Liver (tissue), 9 donors: ENCODE data around the gene IFIT5. TPM values are rescaled to one million over a fixed set of nuclear protein-coding genes. Genes with fewer than 3 reads are reported as not detected.

ENCODE experiments used
- DNase-seq: peaks from one replicate; pipeline ENCODE4 v3.0.0-alpha.2; 2017; ENCODE audit warnings: low spot score
- H3K27ac ChIP-seq, 2 donors: one replicate each; pipeline ENCODE4 v1.7.0; 2013; ENCODE audit warnings: inconsistent platforms in 2 of 2, low read length in 2 of 2, control low read depth in 1 of 2, low read depth in 1 of 2, mild to moderate bottlenecking in 1 of 2
- H3K27me3 ChIP-seq, 4 donors: one replicate each; pipeline versions ENCODE4 v1.6.1 to v1.7.0; 2013; ENCODE audit warnings: low read length in 3 of 4, inconsistent platforms in 1 of 4, mild to moderate bottlenecking in 1 of 4, moderate library complexity in 1 of 4; ENCODE audit not compliant: control insufficient read depth in 4 of 4, insufficient read depth in 4 of 4
- H3K36me3 ChIP-seq, 4 donors: one replicate each; pipeline versions ENCODE4 v1.6.1 to v1.7.0; 2013; ENCODE audit warnings: low read length in 3 of 4, mild to moderate bottlenecking in 3 of 4, low read depth in 1 of 4, moderate library complexity in 1 of 4; ENCODE audit not compliant: control insufficient read depth in 4 of 4, insufficient read depth in 3 of 4
- H3K4me1 ChIP-seq, 4 donors: one replicate each; pipeline versions ENCODE4 v1.6.1 to v1.7.0; 2013; ENCODE audit warnings: low read length in 3 of 4, mild to moderate bottlenecking in 3 of 4, moderate library complexity in 1 of 4; ENCODE audit not compliant: control insufficient read depth in 4 of 4, insufficient read depth in 4 of 4
- H3K4me3 ChIP-seq, 3 donors: one replicate each; pipeline versions ENCODE4 v1.6.1 to v1.7.0; 2013; ENCODE audit warnings: low read length in 3 of 3, control low read depth in 1 of 3, low read depth in 1 of 3, mild to moderate bottlenecking in 1 of 3
- H3K9ac ChIP-seq, 2 donors: one replicate each; pipeline ENCODE4 v1.7.0; 2013; ENCODE audit warnings: low read length in 2 of 2, mild to moderate bottlenecking in 2 of 2, moderate library complexity in 2 of 2, control low read depth in 1 of 2, low read depth in 1 of 2
- H3K9me3 ChIP-seq, 4 donors: one replicate each; pipeline versions ENCODE4 v1.6.1 to v1.7.0; 2013; ENCODE audit warnings: low read length in 3 of 4; ENCODE audit not compliant: control insufficient read depth in 4 of 4
- FOXA1 ChIP-seq: IDR thresholded peaks from 2 replicates; pipeline ENCODE4 v1.6.1; 2016; ENCODE audit warnings: antibody characterized with exemption
- FOXA2 ChIP-seq: IDR thresholded peaks from 2 replicates; pipeline ENCODE4 v1.6.1; 2016; ENCODE audit warnings: antibody characterized with exemption
- HNF4A ChIP-seq, 2 donors: conservative IDR thresholded peaks; 2 replicates each; pipeline ENCODE4 v1.6.1; 2016; ENCODE audit warnings: antibody characterized with exemption in 2 of 2, mild to moderate bottlenecking in 2 of 2
- JUND ChIP-seq, 2 donors: IDR thresholded peaks; 2 replicates each; pipeline ENCODE4 v1.6.1; 2016; ENCODE audit warnings: antibody characterized with exemption in 2 of 2
- NR2F2 ChIP-seq: IDR thresholded peaks from 2 replicates; pipeline ENCODE4 v1.6.1; 2016; ENCODE audit warnings: antibody characterized with exemption
- RAD21 ChIP-seq, 2 donors: IDR thresholded peaks; 2 replicates each; pipeline ENCODE4 v1.6.1; 2016; ENCODE audit warnings: antibody characterized with exemption in 2 of 2, mild to moderate bottlenecking in 2 of 2
- REST ChIP-seq: IDR thresholded peaks from 2 replicates; pipeline ENCODE4 v1.6.1; 2016; ENCODE audit warnings: antibody characterized with exemption, mild to moderate bottlenecking
- RXRA ChIP-seq, 2 donors: IDR thresholded peaks; 2 replicates each; pipeline ENCODE4 v1.6.1; 2017 to 2018; ENCODE audit warnings: antibody characterized with exemption in 2 of 2, mild to moderate bottlenecking in 1 of 2
- SP1 ChIP-seq: IDR thresholded peaks from 2 replicates; pipeline ENCODE4 v1.6.1; 2018; ENCODE audit warnings: antibody characterized with exemption, mild to moderate bottlenecking
- TAF1 ChIP-seq: conservative IDR thresholded peaks from 2 replicates; pipeline ENCODE4 v1.6.1; 2016; ENCODE audit warnings: antibody characterized with exemption, mild to moderate bottlenecking
- YY1 ChIP-seq: IDR thresholded peaks from 2 replicates; pipeline ENCODE4 v1.6.1; 2016; ENCODE audit warnings: antibody characterized with exemption, mild to moderate bottlenecking
- WGBS: extraction: QIAGEN DNeasy Blood & Tissue Kit; methylation state at CpG from one replicate; pipeline ENCODE4 v1.1.7; 2013; 5-methylcytosine and 5-hydroxymethylcytosine counted together
- polyA plus RNA-seq, 2 donors: library from polyadenylated mRNA; stranded (reverse) in 1 of 2; unstranded in 1 of 2; fragments of 200-250 nt in 1 of 2; fragments of >200 nt in 1 of 2; fragmentation: Nextera tagmentation in 1 of 2; extraction: Ambion mirVana in 1 of 2; gene quantifications; one replicate each; pipeline versions ENCODE4 v1.2.1 to v1.2.3, GENCODE V29; 2013 to 2015
- total RNA-seq, 2 donors: library from RNA; depleted of rRNA; stranded (reverse); fragments of >200 nt; gene quantifications; one replicate each; pipeline ENCODE4 v1.2.3, GENCODE V29; 2014
- TF ChIP-seq, protein P1 (sequence below): IDR thresholded peaks from 2 replicates; pipeline ENCODE4 v1.6.1; 2016; ENCODE audit warnings: antibody characterized with exemption
- TF ChIP-seq, protein P2 (sequence below): IDR thresholded peaks from 2 replicates; pipeline ENCODE4 v1.6.1; 2016; ENCODE audit warnings: antibody characterized with exemption
- TF ChIP-seq, protein P3 (sequence below): fragments of 150-350 bp; IDR thresholded peaks from 2 replicates; pipeline ENCODE4 v1.5.1; 2017; ENCODE audit warnings: improper control_type of control experiment, low read depth, low read length; ENCODE audit not compliant: missing input control
- TF ChIP-seq, protein P4 (sequence below): IDR thresholded peaks from 2 replicates; pipeline ENCODE4 v1.6.1; 2016; ENCODE audit warnings: antibody characterized with exemption
- donor health status: healthy.
- donor health status: healthy.
- donor health status: healthy.
- donor health status: healthy.
- donor health status: healthy.

IFIT5 gene
- total and polyA plus RNA-seq, 4 donors, result 5.0 to 10.7 (median 6.7) TPM

- Histone ChIP-seq H3K4me3 (no peak overlapping the region), H3K36me3 (no peaks in the 10 kb centered on the region), H3K27me3 (no peaks in the 10 kb centered on the region), H3K9ac (no peak overlapping the region), H3K27ac (peak overlapping the region; percentile 40 to 55), H3K9me3 (no peaks in the 10 kb centered on the region), H3K4me1 (peaks cover 3 to 38% (median 27%) of the 10 kb centered on the region in 4 donors)
- TF ChIP-seq HNF4A (conservative IDR thresholded peaks at IDR 0.05), result peak in 1 of 2 donors; percentile 21
- TF ChIP-seq TAF1, result no peak
- TF ChIP-seq, protein P1, sequence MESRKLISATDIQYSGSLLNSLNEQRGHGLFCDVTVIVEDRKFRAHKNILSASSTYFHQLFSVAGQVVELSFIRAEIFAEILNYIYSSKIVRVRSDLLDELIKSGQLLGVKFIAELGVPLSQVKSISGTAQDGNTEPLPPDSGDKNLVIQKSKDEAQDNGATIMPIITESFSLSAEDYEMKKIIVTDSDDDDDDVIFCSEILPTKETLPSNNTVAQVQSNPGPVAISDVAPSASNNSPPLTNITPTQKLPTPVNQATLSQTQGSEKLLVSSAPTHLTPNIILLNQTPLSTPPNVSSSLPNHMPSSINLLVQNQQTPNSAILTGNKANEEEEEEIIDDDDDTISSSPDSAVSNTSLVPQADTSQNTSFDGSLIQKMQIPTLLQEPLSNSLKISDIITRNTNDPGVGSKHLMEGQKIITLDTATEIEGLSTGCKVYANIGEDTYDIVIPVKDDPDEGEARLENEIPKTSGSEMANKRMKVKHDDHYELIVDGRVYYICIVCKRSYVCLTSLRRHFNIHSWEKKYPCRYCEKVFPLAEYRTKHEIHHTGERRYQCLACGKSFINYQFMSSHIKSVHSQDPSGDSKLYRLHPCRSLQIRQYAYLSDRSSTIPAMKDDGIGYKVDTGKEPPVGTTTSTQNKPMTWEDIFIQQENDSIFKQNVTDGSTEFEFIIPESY, result no peak
- TF ChIP-seq, protein P2, sequence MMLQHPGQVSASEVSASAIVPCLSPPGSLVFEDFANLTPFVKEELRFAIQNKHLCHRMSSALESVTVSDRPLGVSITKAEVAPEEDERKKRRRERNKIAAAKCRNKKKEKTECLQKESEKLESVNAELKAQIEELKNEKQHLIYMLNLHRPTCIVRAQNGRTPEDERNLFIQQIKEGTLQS, result no peak
- peak; percentile 78 to 86 for TF ChIP-seq RAD21 (IDR thresholded peaks at IDR 0.05)
- no peak for TF ChIP-seq SP1
- peak in 1 of 2 donors; percentile 26 for TF ChIP-seq RXRA (IDR thresholded peaks at IDR 0.05)
- TF ChIP-seq, protein P3, sequence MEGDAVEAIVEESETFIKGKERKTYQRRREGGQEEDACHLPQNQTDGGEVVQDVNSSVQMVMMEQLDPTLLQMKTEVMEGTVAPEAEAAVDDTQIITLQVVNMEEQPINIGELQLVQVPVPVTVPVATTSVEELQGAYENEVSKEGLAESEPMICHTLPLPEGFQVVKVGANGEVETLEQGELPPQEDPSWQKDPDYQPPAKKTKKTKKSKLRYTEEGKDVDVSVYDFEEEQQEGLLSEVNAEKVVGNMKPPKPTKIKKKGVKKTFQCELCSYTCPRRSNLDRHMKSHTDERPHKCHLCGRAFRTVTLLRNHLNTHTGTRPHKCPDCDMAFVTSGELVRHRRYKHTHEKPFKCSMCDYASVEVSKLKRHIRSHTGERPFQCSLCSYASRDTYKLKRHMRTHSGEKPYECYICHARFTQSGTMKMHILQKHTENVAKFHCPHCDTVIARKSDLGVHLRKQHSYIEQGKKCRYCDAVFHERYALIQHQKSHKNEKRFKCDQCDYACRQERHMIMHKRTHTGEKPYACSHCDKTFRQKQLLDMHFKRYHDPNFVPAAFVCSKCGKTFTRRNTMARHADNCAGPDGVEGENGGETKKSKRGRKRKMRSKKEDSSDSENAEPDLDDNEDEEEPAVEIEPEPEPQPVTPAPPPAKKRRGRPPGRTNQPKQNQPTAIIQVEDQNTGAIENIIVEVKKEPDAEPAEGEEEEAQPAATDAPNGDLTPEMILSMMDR, result peak; percentile 60
- TF ChIP-seq, protein P4, sequence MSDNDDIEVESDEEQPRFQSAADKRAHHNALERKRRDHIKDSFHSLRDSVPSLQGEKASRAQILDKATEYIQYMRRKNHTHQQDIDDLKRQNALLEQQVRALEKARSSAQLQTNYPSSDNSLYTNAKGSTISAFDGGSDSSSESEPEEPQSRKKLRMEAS, result no peak
- WGBS, result 28% methylated on average over 5 of the region's 5 CpGs
- no peak for DNase-seq
Measured at GRCh38 chr10:89369156-89370105, 44.9 kb upstream of the IFIT5 start.

DNA sequence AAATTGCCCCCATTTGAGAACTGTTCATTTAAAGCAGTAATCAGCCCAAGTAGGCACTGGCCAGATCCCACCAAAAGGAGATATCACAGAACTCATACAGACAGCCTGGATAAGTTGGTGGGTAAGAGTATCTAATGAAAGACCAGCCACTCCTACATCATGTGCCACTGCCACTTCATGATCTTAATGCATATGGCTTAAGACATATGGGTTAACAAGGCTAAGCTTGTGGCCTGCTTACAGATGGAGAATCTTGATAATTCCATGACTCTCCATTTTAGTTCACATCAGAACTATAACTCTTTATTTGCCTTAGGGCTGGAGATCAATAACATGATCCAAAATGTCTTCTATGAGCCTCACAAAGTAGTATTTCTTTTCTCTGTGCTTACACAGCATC is 43.3 kb upstream of the IFIT5 start:
- TF ChIP-seq, protein P4, result no peak
- TF ChIP-seq TAF1, result no peak
- no peak for TF ChIP-seq FOXA1
- no peak overlapping the region for H3K9ac ChIP-seq
- no peaks in the 10 kb centered on the region for H3K9me3 ChIP-seq
- H3K4me1 ChIP-seq, result peaks cover 4 to 51% (median 37%) of the 10 kb centered on the region in 4 donors
- no peak for DNase-seq
- no peak overlapping the region for H3K27ac ChIP-seq
- H3K27me3 ChIP-seq, result no peaks in the 10 kb centered on the region
- no peak overlapping the region for H3K4me3 ChIP-seq
- no peaks in the 10 kb centered on the region for H3K36me3 ChIP-seq

DNA sequence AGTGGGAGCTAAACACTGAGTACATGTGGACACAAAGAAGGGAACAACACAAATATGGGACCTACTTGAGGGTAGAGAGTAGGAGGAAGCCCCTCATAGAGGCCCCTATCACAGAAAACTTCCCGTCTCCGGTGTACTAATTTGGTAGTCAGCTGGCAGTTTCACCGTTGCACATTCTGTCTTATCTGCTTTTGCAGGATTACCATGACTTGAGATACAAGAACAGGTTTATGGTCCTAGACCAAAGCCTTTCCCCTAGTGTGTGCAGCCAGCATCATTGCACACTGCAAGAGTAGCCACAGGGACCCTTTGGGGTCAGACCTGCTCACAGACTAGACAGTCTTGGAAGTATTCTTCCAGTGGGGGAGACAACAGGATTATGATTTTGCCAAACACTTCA is 42.4 kb upstream of the IFIT5 start:
- H3K4me1 ChIP-seq, result peaks cover 4 to 51% (median 37%) of the 10 kb centered on the region in 4 donors
- no peak overlapping the region for H3K27ac ChIP-seq
- H3K27me3 ChIP-seq, result no peaks in the 10 kb centered on the region
- no peak overlapping the region for H3K4me3 ChIP-seq
- H3K36me3 ChIP-seq, result no peaks in the 10 kb centered on the region
- no peaks in the 10 kb centered on the region for H3K9me3 ChIP-seq
- no peak overlapping the region for H3K9ac ChIP-seq
- WGBS, result 89% methylated on average over 3 of the region's 3 CpGs
- DNase-seq, result no peak
- TF ChIP-seq YY1 (no peak), TAF1 (no peak), RAD21 (IDR thresholded peaks at IDR 0.05) (no peak), FOXA2 (no peak), SP1 (no peak), REST (no peak), NR2F2 (no peak), JUND (IDR thresholded peaks at IDR 0.05) (no peak)
- TF ChIP-seq, protein P2, result no peak
- TF ChIP-seq, protein P1, result no peak
